ENCODE results near the gene NFIC.
"Not testable (repeated sequence)": the region's sequence is repeated elsewhere in the genome, so short reads cannot be mapped to it uniquely, and the experiment has no call there.

Gene NFIC

DNA sequence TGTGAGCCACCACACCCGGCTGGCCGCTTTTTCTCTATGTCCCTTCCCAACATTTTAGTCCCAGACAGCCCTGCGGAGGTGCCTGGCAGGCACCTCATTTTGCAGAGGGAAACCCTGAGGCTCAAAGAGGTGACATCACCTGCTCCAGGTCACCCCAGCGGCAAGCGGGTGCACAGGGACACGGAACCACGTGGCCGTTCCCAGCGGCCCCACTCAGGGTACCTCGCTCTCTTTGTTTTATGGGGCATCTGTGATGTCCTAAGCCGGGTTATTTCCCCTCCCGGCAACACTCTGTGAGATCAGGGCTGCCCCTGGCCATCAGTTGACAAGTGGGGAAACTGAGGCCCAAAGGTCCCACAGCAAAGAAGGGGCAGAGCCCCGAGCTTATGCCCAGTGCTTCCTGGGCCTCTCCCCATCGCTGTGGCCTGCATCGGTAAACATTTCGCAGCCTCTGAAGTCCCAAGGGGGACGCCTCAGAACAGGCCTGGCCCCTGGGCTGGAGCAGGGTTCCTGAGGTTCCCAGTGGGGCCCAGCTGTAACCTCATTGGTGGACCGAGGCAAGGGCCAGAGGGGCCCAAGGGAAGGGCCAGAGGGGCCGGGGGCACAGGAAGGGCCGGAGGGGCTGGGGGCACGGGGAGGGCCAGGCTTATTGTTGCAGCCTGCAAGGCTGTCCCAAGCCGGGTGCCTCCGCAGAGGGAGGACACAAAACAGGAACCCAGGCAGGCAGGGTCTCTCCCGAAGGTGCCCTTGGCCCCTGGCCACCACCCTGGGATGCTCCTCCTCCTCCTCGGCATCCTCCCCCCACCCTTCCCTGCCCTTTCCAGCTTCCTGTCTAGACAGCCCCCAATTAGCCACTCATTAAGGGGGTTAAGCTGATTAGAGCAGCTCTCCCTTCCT, 75.0 kb downstream of the NFIC start:
- Mint-ChIP-seq H3K4me3 (no peak overlapping the region), H3K27me3 (no peaks in the 10 kb centered on the region), H3K27ac (no peak overlapping the region), H3K4me1 (no peaks in the 10 kb centered on the region), H3K36me3 (peaks cover 2% of the 10 kb centered on the region), H3K9me3 (no peaks in the 10 kb centered on the region)
- ATAC-seq (ENCODE audit: low read depth), result no peak
- DNase-seq (ENCODE audit: low spot score in 2 of 2), result no peak

DNA sequence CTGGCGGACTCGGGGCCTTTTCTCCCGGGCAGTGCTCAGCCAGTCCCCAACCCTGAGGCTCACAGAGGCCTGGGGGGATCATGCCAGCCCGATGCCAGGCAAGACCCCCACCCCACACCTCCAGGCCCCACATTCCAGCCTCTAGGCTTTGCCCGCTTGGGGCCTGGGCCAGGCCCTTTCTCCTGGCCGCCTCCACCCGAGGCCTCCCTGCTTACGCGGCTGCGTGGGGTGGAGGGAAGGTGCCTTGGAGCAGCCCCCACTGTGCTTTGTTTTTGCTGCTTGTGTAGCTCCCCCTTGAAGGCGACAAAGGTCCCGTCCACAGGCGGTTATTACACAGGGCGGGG, 75.6 kb downstream of the NFIC start:
- Mint-ChIP-seq H3K9me3 (no peaks in the 10 kb centered on the region), H3K4me3 (no peak overlapping the region), H3K27ac (no peak overlapping the region), H3K36me3 (peaks cover 2% of the 10 kb centered on the region), H3K27me3 (no peaks in the 10 kb centered on the region), H3K4me1 (no peaks in the 10 kb centered on the region)
- no peak for DNase-seq (ENCODE audit: low spot score in 2 of 2)
- no peak for ATAC-seq (ENCODE audit: low read depth)

DNA sequence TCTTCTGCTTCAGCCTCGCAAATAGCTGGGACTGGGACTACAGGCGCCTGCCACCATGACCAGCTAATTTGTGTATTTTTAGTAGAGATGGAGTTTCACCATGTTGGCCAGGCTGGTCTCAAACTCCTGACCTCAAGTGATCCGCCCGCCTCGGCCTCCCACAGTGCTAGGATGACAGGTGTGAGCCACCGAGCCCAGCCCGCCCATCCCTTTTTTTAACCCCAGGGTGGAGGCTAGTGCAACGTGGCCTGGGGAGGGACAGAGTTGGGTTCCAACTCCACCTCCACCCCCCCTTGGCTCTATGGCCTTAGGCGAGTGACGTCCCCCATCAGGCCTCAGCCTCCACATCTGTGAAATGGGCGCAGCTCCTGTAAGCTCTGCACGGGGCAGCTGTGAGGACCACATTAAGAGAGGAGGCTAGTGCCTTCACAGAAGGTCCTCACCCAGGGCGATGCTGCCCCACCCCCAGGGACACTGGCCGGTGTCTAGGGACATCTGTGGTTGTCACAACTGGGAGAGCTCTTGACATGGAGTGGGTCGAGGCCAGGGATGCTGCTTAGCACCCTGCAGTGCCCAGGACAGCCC, 76.2 kb downstream of the NFIC start:
- H3K4me1 Mint-ChIP-seq, result no peaks in the 10 kb centered on the region
- no peak for ATAC-seq (ENCODE audit: low read depth)
- no peak overlapping the region for H3K4me3 Mint-ChIP-seq
- no peaks in the 10 kb centered on the region for H3K9me3 Mint-ChIP-seq
- peaks cover 2% of the 10 kb centered on the region for H3K36me3 Mint-ChIP-seq
- no peak overlapping the region for H3K27ac Mint-ChIP-seq
- no peaks in the 10 kb centered on the region for H3K27me3 Mint-ChIP-seq
- DNase-seq (ENCODE audit: low spot score in 2 of 2), result no peak

DNA sequence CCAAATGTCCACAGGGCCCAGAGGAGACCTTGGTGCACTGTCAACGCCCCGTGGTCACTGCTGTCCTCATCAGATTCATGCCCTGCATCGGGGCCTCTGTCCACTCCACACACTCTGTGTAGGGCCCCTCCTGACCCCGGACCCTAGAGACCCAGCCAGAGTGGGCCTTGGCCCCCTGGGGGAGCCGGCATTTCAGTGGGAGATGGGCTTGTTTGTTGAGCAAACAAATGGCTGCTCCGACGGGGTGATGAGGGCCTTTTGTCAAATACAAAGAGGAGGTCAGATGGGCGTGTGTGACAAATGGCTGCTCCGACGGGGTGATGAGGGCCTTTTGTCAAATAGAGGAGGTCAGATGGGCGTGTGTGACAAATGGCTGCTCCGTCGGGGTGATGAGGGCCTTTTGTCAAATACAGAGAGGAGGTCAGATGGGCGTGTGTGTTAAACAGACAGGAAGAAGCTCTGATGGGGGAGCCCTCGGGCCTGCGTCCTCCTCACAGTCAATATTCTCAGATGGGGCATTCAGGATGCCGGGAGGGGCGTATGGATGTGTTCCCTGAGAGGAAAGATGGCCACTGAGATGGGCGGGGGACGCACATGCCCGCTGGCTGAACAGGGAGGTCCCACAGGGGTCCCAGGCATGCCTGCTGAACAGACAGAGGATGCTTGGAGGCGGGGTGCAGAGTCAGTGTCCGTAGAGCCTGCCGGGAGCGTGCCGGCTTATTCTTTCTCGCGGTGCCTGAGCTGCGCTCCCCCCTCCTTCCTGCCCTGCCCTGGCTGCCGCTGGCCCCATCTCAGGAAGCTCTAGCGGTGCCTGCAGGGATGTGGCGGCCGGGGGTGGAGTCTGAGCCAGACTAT, 77.7 kb downstream of the NFIC start:
- Mint-ChIP-seq H3K36me3 (peaks cover 2% of the 10 kb centered on the region), H3K27ac (no peak overlapping the region), H3K27me3 (no peaks in the 10 kb centered on the region), H3K4me1 (no peaks in the 10 kb centered on the region), H3K9me3 (no peaks in the 10 kb centered on the region), H3K4me3 (no peak overlapping the region)
- ATAC-seq (ENCODE audit: low read depth) (no peak), DNase-seq (ENCODE audit: low spot score in 2 of 2) (no peak)

DNA sequence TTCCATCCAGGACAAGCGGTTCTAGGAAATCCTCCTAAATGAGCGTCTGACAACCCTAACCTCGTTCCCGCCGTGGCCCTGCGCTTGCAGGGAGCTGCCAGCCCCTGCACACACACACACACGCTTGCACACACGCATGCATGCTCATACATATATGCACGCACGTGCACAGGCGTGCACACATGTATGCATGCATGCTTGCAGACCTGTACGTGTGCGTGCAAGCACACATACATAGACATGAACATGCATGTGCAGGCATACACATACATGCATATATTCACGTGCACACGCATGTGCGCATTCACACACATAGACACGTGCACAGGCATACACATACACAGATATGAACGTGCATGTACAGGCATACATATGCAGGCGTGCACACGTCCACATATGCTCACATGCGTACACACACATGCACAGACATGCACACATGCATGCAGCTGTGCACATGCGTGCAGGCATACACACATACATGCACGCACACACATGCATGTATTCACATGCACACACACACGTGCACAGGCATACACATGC, 78.4 kb downstream of the NFIC start:
- Mint-ChIP-seq H3K4me1 (no peaks in the 10 kb centered on the region), H3K4me3 (no peak overlapping the region), H3K9me3 (no peaks in the 10 kb centered on the region), H3K36me3 (peaks cover 2% of the 10 kb centered on the region), H3K27me3 (no peaks in the 10 kb centered on the region), H3K27ac (no peak overlapping the region)
- DNase-seq (ENCODE audit: low spot score in 2 of 2) (no peak), ATAC-seq (ENCODE audit: low read depth) (no peak)

DNA sequence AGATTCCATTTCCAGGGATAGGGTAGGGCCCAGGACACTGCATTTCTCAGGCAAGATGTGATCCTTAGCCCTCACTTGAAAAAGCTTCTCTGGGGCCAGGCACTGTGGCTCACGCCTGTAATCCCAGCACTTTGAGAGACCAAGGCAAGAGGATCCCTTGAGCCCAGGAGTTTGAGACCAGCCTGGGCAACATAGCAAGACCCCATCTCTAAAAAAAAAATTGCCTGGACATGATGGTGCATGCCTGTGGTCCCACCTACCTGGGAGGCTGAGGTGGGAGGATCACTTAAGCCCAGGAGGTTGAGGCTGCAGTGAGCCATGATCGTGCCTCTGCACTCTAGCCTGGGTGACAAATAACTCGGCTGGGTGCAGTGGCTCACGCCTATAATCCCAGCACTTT, 80.3 kb downstream of the NFIC start:
- H3K36me3 Mint-ChIP-seq; DNase-seq (ENCODE audit: low spot score in 2 of 2); H3K4me1 Mint-ChIP-seq; ATAC-seq (ENCODE audit: low read depth); H3K4me3 Mint-ChIP-seq; H3K27me3 Mint-ChIP-seq; H3K9me3 Mint-ChIP-seq; H3K27ac Mint-ChIP-seq: not testable (repeated sequence)

DNA sequence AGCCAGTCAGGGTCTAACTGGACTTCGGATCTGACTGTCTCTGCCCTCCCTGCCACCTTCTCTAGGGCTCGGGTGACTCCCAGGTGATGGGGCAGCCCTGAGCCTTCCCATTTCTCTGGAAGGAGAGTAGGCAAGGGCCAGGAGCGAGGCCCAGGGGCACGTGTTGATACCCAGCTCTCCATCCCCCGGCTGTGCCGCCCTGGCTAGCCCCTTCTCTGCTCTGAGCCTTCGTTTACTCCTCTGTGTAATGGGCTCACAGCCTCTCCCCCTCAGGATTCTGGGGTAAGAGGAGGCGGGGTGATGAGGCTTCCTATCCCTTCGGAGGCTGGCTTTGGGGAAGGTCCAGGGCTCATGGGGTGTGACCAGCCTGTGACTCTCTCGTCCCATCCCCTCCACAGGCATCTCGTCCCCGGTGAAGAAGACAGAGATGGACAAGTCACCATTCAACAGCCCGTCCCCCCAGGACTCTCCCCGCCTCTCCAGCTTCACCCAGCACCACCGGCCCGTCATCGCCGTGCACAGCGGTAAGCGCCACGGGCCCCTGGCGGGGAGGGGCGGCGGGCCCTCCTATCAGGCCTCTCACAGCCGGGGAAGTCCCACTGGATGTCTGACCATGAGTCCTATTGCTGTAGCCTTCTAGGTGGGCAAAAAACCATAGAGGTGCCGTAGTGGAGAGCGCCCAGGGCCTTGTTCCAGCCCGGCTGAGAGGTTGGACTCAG, 82.4 kb downstream of the NFIC start:
- peaks cover 2% of the 10 kb centered on the region for H3K4me1 Mint-ChIP-seq
- no peaks in the 10 kb centered on the region for H3K9me3 Mint-ChIP-seq
- H3K27me3 Mint-ChIP-seq, result no peaks in the 10 kb centered on the region
- H3K4me3 Mint-ChIP-seq, result no peak overlapping the region
- peaks cover 14% of the 10 kb centered on the region for H3K36me3 Mint-ChIP-seq
- ATAC-seq (ENCODE audit: low read depth), result no peak
- no peak overlapping the region for H3K27ac Mint-ChIP-seq
- DNase-seq (ENCODE audit: low spot score in 2 of 2), result no peak

DNA sequence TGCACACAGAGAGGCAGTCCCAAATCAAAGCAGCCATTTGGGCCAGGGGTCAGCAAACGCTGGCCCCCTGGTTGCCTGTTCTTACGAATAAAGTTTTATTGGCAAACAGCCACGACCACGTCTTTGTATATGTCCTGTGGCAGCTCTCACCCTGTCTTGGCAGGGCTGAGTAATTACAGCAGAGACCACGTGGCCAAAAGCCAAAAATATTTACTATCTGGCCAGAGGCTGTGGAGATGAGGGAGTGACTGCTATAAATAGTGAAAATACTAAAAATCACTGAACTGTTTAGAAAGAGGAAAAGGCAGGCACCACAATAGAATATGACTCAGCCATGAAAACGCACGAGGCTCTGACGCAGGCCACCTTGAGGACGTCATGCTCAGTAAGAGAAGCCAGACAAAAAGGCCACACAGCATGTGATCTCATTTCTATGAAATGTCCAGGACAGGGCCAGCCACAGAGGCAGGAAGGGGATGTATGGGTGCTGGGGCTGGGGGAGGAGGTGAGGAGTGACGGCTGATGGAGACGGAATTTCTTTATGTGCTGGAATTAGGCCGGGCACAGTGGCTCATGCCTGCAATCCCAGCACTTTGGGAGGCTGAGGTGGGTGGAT, 84.5 kb downstream of the NFIC start:
- DNase-seq (ENCODE audit: low spot score in 2 of 2) (no peak), ATAC-seq (ENCODE audit: low read depth) (peak; percentile 41)
- Mint-ChIP-seq H3K4me3 (no peak overlapping the region), H3K4me1 (peaks cover 2% of the 10 kb centered on the region), H3K27ac (no peak overlapping the region), H3K9me3 (no peaks in the 10 kb centered on the region), H3K27me3 (no peaks in the 10 kb centered on the region), H3K36me3 (peaks cover 12% of the 10 kb centered on the region)

DNA sequence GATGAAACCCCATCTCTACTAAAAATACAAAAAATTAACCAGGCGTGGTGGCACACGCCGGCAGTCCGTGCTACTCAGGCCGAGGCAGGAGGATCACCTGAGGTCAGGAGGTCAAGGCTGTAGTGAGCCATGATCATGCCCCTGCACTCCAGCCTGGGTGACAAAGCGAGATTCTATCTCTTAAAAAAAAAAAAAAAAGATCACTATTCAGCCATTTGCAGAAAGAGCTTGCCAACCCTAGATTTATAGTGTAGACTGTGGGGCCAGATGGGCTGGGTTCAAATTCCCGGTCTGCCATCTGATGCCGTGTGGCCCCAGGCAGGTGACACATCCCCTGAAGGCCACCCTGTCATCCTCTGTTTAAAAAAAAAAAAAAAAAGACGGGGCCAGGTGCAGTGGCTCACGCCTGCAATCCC, 85.1 kb downstream of the NFIC start:
- no peaks in the 10 kb centered on the region for H3K27me3 Mint-ChIP-seq
- H3K4me3 Mint-ChIP-seq, result no peak overlapping the region
- ATAC-seq (ENCODE audit: low read depth), result no peak
- no peak for DNase-seq (ENCODE audit: low spot score in 2 of 2)
- peaks cover 12% of the 10 kb centered on the region for H3K36me3 Mint-ChIP-seq
- peaks cover 2% of the 10 kb centered on the region for H3K4me1 Mint-ChIP-seq
- no peaks in the 10 kb centered on the region for H3K9me3 Mint-ChIP-seq
- no peak overlapping the region for H3K27ac Mint-ChIP-seq

DNA sequence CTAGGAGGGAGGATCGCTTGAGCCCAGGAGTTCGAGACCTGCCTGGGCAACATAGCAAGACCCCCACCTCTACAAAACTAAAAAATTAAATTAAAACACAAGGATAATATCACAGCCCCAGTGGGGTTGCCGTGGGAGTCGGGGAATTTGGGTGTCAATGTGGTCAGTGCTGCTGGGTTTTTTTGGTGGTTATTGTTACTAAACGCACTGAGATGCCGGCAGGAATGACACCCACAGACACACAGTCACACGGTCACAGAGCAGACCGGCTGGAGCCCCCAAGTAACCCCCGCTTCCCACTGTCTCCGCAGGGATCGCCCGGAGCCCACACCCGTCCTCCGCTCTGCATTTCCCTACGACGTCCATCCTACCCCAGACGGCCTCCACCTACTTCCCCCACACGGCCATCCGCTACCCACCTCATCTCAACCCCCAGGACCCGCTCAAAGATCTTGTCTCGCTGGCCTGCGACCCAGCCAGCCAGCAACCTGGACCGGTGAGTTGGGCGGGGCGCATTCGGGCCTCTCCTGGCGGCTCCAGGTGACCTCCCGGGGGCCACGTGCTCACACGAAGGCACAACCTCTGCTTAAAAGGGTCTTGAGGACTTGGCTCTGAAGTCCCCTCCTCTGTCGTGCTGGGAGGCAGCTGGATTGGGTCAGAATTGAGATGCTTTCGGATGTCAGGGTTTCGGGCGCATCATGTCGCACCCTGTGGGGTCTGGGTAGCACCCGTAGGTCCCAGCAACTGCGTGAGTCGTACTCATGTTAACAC, 86.0 kb downstream of the NFIC start:
- H3K4me3 Mint-ChIP-seq, result no peak overlapping the region
- H3K4me1 Mint-ChIP-seq, result peaks cover 2% of the 10 kb centered on the region
- H3K27ac Mint-ChIP-seq, result no peak overlapping the region
- no peak for DNase-seq (ENCODE audit: low spot score in 2 of 2)
- no peaks in the 10 kb centered on the region for H3K9me3 Mint-ChIP-seq
- H3K27me3 Mint-ChIP-seq, result no peaks in the 10 kb centered on the region
- H3K36me3 Mint-ChIP-seq, result peaks cover 12% of the 10 kb centered on the region
- no peak for ATAC-seq (ENCODE audit: low read depth)

DNA sequence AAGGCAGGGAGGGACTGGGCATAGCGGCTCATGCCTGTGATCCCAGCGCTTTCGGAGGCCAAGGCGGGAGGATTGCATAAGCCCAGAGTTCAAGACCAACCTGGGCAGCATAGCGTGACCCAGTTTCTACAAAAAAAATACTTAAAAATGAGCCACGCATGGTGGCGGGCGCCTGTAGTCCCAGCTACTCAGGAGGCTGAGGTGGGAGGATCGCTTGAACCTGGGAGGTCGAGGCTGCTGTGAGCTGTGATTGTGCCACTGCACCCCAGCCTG, 86.5 kb downstream of the NFIC start:
- not testable (repeated sequence) for H3K27me3 Mint-ChIP-seq; H3K27ac Mint-ChIP-seq; ATAC-seq (ENCODE audit: low read depth); DNase-seq (ENCODE audit: low spot score in 2 of 2); H3K9me3 Mint-ChIP-seq; H3K4me3 Mint-ChIP-seq; H3K4me1 Mint-ChIP-seq
- H3K36me3 Mint-ChIP-seq, result peaks cover 12% of the 10 kb centered on the region

DNA sequence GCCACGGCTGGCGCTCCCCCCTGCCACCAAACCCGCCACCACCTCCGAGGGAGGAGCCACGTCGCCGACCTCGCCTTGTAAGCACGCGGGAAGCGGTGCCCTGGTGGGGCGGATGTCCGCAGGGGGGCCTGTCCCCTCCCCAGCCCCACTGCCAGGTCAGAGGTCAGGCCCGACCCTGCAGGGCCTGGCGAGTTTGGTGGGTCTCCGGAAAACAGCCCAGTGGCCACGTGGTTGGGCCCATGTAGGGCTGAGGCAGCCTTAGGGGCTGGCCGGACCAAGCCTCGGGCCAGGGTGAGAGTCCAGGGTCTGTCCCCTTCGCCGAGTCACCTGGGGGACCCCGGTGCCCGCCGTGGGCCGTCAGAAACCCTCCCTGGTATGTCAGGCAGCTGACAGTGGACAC, 87.5 kb downstream of the NFIC start:
- no peaks in the 10 kb centered on the region for H3K9me3 Mint-ChIP-seq
- H3K27ac Mint-ChIP-seq, result no peak overlapping the region
- no peaks in the 10 kb centered on the region for H3K27me3 Mint-ChIP-seq
- H3K4me1 Mint-ChIP-seq, result peaks cover 2% of the 10 kb centered on the region
- ATAC-seq (ENCODE audit: low read depth) (no peak), DNase-seq (ENCODE audit: low spot score in 2 of 2) (no peak)
- peaks cover 12% of the 10 kb centered on the region for H3K36me3 Mint-ChIP-seq
- no peak overlapping the region for H3K4me3 Mint-ChIP-seq
